Measurements from ENCODE around the gene IL13. TPM values are rescaled to one million over a fixed set of nuclear protein-coding genes. Genes with fewer than 3 reads are reported as not detected.

IL13 gene
- total RNA-seq, 1 donor from 2014 or later: not detected

DNA sequence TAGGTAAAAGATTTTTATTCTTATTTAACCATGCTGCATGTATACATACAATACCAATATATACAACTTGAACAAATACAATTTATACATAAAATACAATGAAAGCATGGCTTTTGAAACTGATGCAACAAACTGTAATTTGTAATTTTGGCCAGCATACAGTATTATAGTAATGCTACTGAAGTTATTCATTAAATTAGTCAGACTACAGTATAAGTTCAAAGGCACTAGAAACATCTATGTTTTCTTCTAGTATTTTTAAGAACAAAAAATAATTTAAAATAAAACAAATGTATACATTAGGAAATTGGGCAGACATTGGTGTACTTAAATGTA lies 34.6 kb downstream of the IL13 start:
- Mint-ChIP-seq H3K4me1 (ENCODE audit: low read depth) (no peaks in the 10 kb centered on the region), H3K27me3 (no peaks in the 10 kb centered on the region), H3K36me3 (ENCODE audit: insufficient read depth) (peaks cover 6% of the 10 kb centered on the region), H3K4me3 (ENCODE audit: low read depth) (no peak overlapping the region), H3K9me3 (ENCODE audit: low read depth) (peaks cover 3% of the 10 kb centered on the region), H3K27ac (no peak overlapping the region)
- TF ChIP-seq, protein P1, sequence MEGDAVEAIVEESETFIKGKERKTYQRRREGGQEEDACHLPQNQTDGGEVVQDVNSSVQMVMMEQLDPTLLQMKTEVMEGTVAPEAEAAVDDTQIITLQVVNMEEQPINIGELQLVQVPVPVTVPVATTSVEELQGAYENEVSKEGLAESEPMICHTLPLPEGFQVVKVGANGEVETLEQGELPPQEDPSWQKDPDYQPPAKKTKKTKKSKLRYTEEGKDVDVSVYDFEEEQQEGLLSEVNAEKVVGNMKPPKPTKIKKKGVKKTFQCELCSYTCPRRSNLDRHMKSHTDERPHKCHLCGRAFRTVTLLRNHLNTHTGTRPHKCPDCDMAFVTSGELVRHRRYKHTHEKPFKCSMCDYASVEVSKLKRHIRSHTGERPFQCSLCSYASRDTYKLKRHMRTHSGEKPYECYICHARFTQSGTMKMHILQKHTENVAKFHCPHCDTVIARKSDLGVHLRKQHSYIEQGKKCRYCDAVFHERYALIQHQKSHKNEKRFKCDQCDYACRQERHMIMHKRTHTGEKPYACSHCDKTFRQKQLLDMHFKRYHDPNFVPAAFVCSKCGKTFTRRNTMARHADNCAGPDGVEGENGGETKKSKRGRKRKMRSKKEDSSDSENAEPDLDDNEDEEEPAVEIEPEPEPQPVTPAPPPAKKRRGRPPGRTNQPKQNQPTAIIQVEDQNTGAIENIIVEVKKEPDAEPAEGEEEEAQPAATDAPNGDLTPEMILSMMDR (IDR thresholded peaks at IDR 0.05; ENCODE audit: unreplicated experiment): no peak
- no peak for DNase-seq (ENCODE audit: low spot score, unreplicated experiment)

GRCh38 chr5:132695956-132696355 lies 38.0 kb downstream of the IL13 start:
- Mint-ChIP-seq H3K9me3 (ENCODE audit: low read depth) (peaks cover 3% of the 10 kb centered on the region), H3K36me3 (ENCODE audit: insufficient read depth) (peaks cover 26% of the 10 kb centered on the region), H3K27me3 (no peaks in the 10 kb centered on the region), H3K4me1 (ENCODE audit: low read depth) (peaks cover 7% of the 10 kb centered on the region), H3K4me3 (ENCODE audit: low read depth) (no peak overlapping the region), H3K27ac (no peak overlapping the region)
- no peak for DNase-seq (ENCODE audit: low spot score, unreplicated experiment)
- TF ChIP-seq, protein P1 (IDR thresholded peaks at IDR 0.05; ENCODE audit: unreplicated experiment): no peak

GRCh38 chr5:132704875-132705274 lies 46.9 kb downstream of the IL13 start:
- TF ChIP-seq, protein P1 (IDR thresholded peaks at IDR 0.05; ENCODE audit: unreplicated experiment): no peak
- Mint-ChIP-seq H3K27ac (no peak overlapping the region), H3K4me3 (ENCODE audit: low read depth) (no peak overlapping the region), H3K9me3 (ENCODE audit: low read depth) (no peaks in the 10 kb centered on the region), H3K36me3 (ENCODE audit: insufficient read depth) (peaks cover 23% of the 10 kb centered on the region), H3K27me3 (no peaks in the 10 kb centered on the region), H3K4me1 (ENCODE audit: low read depth) (peaks cover 6% of the 10 kb centered on the region)
- DNase-seq (ENCODE audit: low spot score, unreplicated experiment): no peak

DNA sequence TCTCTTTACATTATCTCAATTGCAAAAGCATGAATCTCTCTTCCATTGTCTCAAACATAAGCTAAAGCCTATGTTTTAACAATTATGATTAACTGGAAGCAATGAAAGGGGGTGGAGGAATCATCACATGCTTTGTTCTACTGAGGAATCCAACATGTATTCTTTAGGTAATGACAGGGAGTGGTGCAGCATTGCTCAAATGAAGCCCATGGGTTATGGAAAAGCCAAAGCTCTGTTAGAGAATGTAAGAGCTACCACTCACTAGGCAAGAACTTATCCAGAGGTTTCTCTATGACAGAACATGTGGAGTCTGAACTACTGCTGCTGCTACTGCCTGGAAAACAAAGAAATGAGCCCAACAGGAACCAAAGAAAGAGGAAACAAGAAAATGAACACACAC lies 50.7 kb downstream of the IL13 start:
- H3K27ac Mint-ChIP-seq: no peak overlapping the region
- no peak for DNase-seq (ENCODE audit: low spot score, unreplicated experiment)
- H3K36me3 Mint-ChIP-seq (ENCODE audit: insufficient read depth): peaks cover 5% of the 10 kb centered on the region
- no peak overlapping the region for H3K4me3 Mint-ChIP-seq (ENCODE audit: low read depth)
- no peaks in the 10 kb centered on the region for H3K27me3 Mint-ChIP-seq
- no peaks in the 10 kb centered on the region for H3K4me1 Mint-ChIP-seq (ENCODE audit: low read depth)
- TF ChIP-seq, protein P1 (IDR thresholded peaks at IDR 0.05; ENCODE audit: unreplicated experiment): no peak
- H3K9me3 Mint-ChIP-seq (ENCODE audit: low read depth): no peaks in the 10 kb centered on the region

Other genes with a start within 250 kb of the IL13 start
- 2.3 and 4.1 TPM in 2 replicates for gene IRF1, start 167.4 kb upstream of the IL13 start, total RNA-seq
- not detected in 2 replicates for gene IL5, start 114.7 kb upstream of the IL13 start, total RNA-seq
- gene RAD50, start 101.2 kb upstream of the IL13 start, total RNA-seq: 50.2 and 52.4 TPM in 2 replicates
- not detected in 2 replicates for gene IL4, start 15.8 kb downstream of the IL13 start, total RNA-seq
- 33.1 and 33.6 TPM in 2 replicates for gene KIF3A, start 79.4 kb downstream of the IL13 start, total RNA-seq
- 0.36 and 0.49 TPM in 2 replicates for gene CCNI2, start 89.3 kb downstream of the IL13 start, total RNA-seq
- 60.4 and 67.2 TPM in 2 replicates for gene SEPTIN8, start 119.1 kb downstream of the IL13 start, total RNA-seq
- gene SOWAHA, start 155.1 kb downstream of the IL13 start, total RNA-seq: 0.98 and 1.3 TPM in 2 replicates
- gene SHROOM1, start 172.5 kb downstream of the IL13 start, total RNA-seq: 10.0 and 12.6 TPM in 2 replicates
- 0.51 and 0.55 TPM in 2 replicates for gene GDF9, start 208.3 kb downstream of the IL13 start, total RNA-seq
- 230 and 275 TPM in 2 replicates for gene UQCRQ, start 208.5 kb downstream of the IL13 start, total RNA-seq
- gene LEAP2, start 215.5 kb downstream of the IL13 start, total RNA-seq: 1.7 and 2.0 TPM in 2 replicates